PC-9 (cell line): ENCODE data around the gene WSCD2.

Source experiments
- CTCF ChIP-seq: fragments of 200-600 bp; sonication (generic); conservative IDR thresholded peaks from 2 replicates; pipeline ENCODE4 v1.6.1; 2017; ENCODE audit warnings: mixed run types, antibody characterized with exemption, mild to moderate bottlenecking, moderate library complexity
- EZH2 ChIP-seq: fragments of 200-600 bp; sonication (generic); IDR thresholded peaks from 2 replicates; pipeline ENCODE4 v1.8.0; 2017; ENCODE audit warnings: antibody characterized with exemption, low read depth

- TF ChIP-seq CTCF (no peak), EZH2 (no peak)
Observed at GRCh38 chr12:108175310-108175709, 46.2 kb downstream of the WSCD2 start.
